Hepatocyte (in vitro differentiated cells): ENCODE data around the gene OR52E6. TPM values are rescaled to one million over a fixed set of nuclear protein-coding genes. Genes with fewer than 3 reads are reported as not detected.

Source experiments
- DNase-seq: peaks from one replicate; pipeline ENCODE4 v3.0.0-alpha.2; 2016; ENCODE audit warnings: low spot score
- H2AFZ ChIP-seq: fragments of 200-600 bp; sonication (generic); 2 replicates; pipeline ENCODE4 v1.6.0; 2016; ENCODE audit warnings: antibody characterized with exemption, mild to moderate bottlenecking
- H3K27ac ChIP-seq: fragments of 200-600 bp; sonication (generic); 2 replicates; pipeline ENCODE4 v1.5.1; 2016; ENCODE audit warnings: mild to moderate bottlenecking
- H3K27me3 ChIP-seq: fragments of 200-600 bp; sonication (generic); 2 replicates; pipeline ENCODE4 v1.6.1; 2016
- H3K36me3 ChIP-seq: fragments of 200-600 bp; sonication (generic); replicated peaks from 2 replicates; pipeline ENCODE4 v1.5.1; 2016; ENCODE audit warnings: low read depth; ENCODE audit not compliant: insufficient read depth
- H3K4me1 ChIP-seq: fragments of 200-600 bp; sonication (generic); 2 replicates; pipeline ENCODE4 v1.5.1; 2016; ENCODE audit warnings: mild to moderate bottlenecking, moderate library complexity; ENCODE audit not compliant: insufficient read depth
- H3K4me2 ChIP-seq: fragments of 200-600 bp; sonication (generic); 2 replicates; pipeline ENCODE4 v1.6.0; 2016
- H3K4me3 ChIP-seq: fragments of 200-600 bp; sonication (generic); 2 replicates; pipeline ENCODE4 v1.5.1; 2016; ENCODE audit warnings: mild to moderate bottlenecking
- H3K79me2 ChIP-seq: fragments of 200-600 bp; sonication (generic); 2 replicates; pipeline ENCODE4 v1.6.0; 2017; ENCODE audit warnings: mild to moderate bottlenecking
- H3K9me2 ChIP-seq: fragments of 200-600 bp; sonication (generic); replicated peaks from 2 replicates; pipeline ENCODE4 v1.6.0; 2017; ENCODE audit warnings: mild to moderate bottlenecking; ENCODE audit not compliant: insufficient read depth
- H3K9me3 ChIP-seq: fragments of 200-600 bp; sonication (generic); 2 replicates; pipeline ENCODE4 v1.5.1; 2016; ENCODE audit warnings: low read depth, mild to moderate bottlenecking
- H4K20me1 ChIP-seq: fragments of 200-600 bp; sonication (generic); 2 replicates; pipeline ENCODE4 v1.6.0; 2016; ENCODE audit warnings: mild to moderate bottlenecking; ENCODE audit not compliant: insufficient read depth, poor library complexity, severe bottlenecking
- CTCF ChIP-seq: fragments of 200-600 bp; sonication (generic); IDR thresholded peaks from 2 replicates; pipeline ENCODE4 v1.5.1; 2016; ENCODE audit warnings: antibody characterized with exemption, mild to moderate bottlenecking; ENCODE audit not compliant: poor library complexity
- EZH2 ChIP-seq: fragments of 200-600 bp; sonication (generic); IDR thresholded peaks from 2 replicates; pipeline ENCODE4 v1.6.1; 2016; ENCODE audit warnings: antibody characterized with exemption, mild to moderate bottlenecking, borderline replicate concordance
- EZH2phosphoT487 ChIP-seq: fragments of 200-600 bp; sonication (generic); IDR thresholded peaks from one replicate; pipeline ENCODE4 v1.6.1; 2018; ENCODE audit warnings: antibody characterized with exemption, mild to moderate bottlenecking, low read depth, moderate library complexity; ENCODE audit not compliant: unreplicated experiment, severe bottlenecking
- WGBS: methylation state at CpG from one replicate; pipeline ENCODE4 v1.1.6; 2016; ENCODE audit warnings: low lambda C conversion rate; ENCODE audit errors: missing lambda C conversion rate; 5-methylcytosine and 5-hydroxymethylcytosine counted together
- polyA plus RNA-seq: library from polyadenylated mRNA; unstranded; fragments of >200 nt; fragmentation: Nextera tagmentation; extraction: Ambion mirVana; gene quantifications from 2 replicates; pipeline ENCODE4 v1.2.1, GENCODE V29; 2016
- total RNA-seq: library from RNA; depleted of rRNA; stranded (reverse); fragments of >200 nt; gene quantifications from 2 replicates; pipeline ENCODE4 v1.2.3, GENCODE V29; 2014

Gene OR52E6
- total and polyA plus RNA-seq, 2 experiments from 2014 or later = not detected

GRCh38 chr11:5837695-5838094, 4.0 kb downstream of the OR52E6 start:
- Histone ChIP-seq H3K27ac (no peak overlapping the region), H3K36me3 (no peaks in the 10 kb centered on the region), H3K9me2 (no peaks in the 10 kb centered on the region), H4K20me1 (no peaks in the 10 kb centered on the region), H2AFZ (no peak overlapping the region), H3K4me1 (no peaks in the 10 kb centered on the region), H3K79me2 (no peaks in the 10 kb centered on the region), H3K27me3 (no peaks in the 10 kb centered on the region), H3K4me3 (no peak overlapping the region), H3K4me2 (no peak overlapping the region), H3K9me3 (no peaks in the 10 kb centered on the region)
- no peak for DNase-seq
- no peak for TF ChIP-seq CTCF
- no peak for TF ChIP-seq EZH2
- TF ChIP-seq EZH2phosphoT487 = no peak
- WGBS = 96% methylated on average over 2 of the region's 2 CpGs

GRCh38 chr11:5833446-5833845, 8.3 kb downstream of the OR52E6 start:
- Histone ChIP-seq H4K20me1 (no peaks in the 10 kb centered on the region), H3K27me3 (no peaks in the 10 kb centered on the region), H3K36me3 (no peaks in the 10 kb centered on the region), H3K4me2 (no peak overlapping the region), H3K9me2 (no peaks in the 10 kb centered on the region), H2AFZ (no peak overlapping the region), H3K9me3 (no peaks in the 10 kb centered on the region), H3K27ac (no peak overlapping the region), H3K79me2 (no peaks in the 10 kb centered on the region), H3K4me3 (no peak overlapping the region), H3K4me1 (no peaks in the 10 kb centered on the region)
- WGBS = 73% methylated on average over 2 of the region's 2 CpGs
- TF ChIP-seq EZH2 (no peak), EZH2phosphoT487 (no peak), CTCF (no peak)
- DNase-seq = no peak

GRCh38 chr11:5831196-5831829, 10.4 kb downstream of the OR52E6 start:
- TF ChIP-seq CTCF (no peak), EZH2phosphoT487 (no peak), EZH2 (no peak)
- no peak for DNase-seq
- WGBS = 49% methylated on average over 6 of the region's 6 CpGs
- Histone ChIP-seq H3K4me1 (no peaks in the 10 kb centered on the region), H4K20me1 (no peaks in the 10 kb centered on the region), H3K9me2 (no peaks in the 10 kb centered on the region), H2AFZ (no peak overlapping the region), H3K4me2 (no peak overlapping the region), H3K27ac (no peak overlapping the region), H3K36me3 (no peaks in the 10 kb centered on the region), H3K79me2 (no peaks in the 10 kb centered on the region), H3K4me3 (no peak overlapping the region), H3K27me3 (no peaks in the 10 kb centered on the region), H3K9me3 (no peaks in the 10 kb centered on the region)
